ENCODE measurements around the gene DGAT2.
A peak's percentile ranks its signal among the peaks of the same experiment; 100 is the strongest.
"Not testable (repeated sequence)": the region's sequence is repeated elsewhere in the genome, so short reads cannot be mapped to it uniquely, and the experiment has no call there.

Gene DGAT2

DNA sequence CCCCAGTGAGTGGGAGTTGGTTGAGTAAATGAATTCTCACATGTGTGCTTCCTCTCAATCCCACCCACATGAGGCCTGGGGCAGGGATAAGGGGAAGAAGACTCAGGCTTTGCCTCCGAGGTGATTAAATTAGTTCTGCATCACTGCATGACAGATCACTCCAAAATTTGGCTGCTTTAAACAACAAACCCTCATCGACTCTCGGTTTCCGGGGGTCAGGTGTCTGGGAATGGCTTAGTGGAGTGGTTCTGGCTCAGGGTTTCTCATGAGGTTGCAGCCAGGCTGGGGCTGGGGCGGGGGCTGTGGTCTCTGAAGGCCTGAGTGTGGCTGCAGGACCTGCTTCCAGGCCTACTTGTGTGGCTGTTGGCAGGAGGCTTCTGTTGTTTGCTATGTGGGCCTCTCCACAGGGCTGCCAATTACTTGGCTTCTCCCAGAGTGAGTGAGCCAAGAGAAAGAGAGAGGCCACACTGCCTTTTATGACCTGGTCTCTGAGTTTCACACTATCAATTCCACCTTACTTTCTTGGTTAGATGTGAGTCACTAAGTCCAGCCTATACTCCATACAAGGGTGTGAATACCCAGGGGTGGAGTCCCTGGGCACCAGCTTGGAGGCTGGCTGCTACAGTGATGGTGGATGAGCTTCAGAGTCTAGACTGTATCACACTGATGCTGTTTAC lies 35.0 kb upstream of the DGAT2 start:
- TF ChIP-seq, protein P1, sequence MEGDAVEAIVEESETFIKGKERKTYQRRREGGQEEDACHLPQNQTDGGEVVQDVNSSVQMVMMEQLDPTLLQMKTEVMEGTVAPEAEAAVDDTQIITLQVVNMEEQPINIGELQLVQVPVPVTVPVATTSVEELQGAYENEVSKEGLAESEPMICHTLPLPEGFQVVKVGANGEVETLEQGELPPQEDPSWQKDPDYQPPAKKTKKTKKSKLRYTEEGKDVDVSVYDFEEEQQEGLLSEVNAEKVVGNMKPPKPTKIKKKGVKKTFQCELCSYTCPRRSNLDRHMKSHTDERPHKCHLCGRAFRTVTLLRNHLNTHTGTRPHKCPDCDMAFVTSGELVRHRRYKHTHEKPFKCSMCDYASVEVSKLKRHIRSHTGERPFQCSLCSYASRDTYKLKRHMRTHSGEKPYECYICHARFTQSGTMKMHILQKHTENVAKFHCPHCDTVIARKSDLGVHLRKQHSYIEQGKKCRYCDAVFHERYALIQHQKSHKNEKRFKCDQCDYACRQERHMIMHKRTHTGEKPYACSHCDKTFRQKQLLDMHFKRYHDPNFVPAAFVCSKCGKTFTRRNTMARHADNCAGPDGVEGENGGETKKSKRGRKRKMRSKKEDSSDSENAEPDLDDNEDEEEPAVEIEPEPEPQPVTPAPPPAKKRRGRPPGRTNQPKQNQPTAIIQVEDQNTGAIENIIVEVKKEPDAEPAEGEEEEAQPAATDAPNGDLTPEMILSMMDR (IDR thresholded peaks at IDR 0.05; ENCODE audit: unreplicated experiment in 3 of 3): no peak
- Mint-ChIP-seq H3K27ac (peak overlapping the region in 1 of 3 experiments; percentile 69), H3K36me3 (ENCODE audit: low read depth) (no peaks in the 10 kb centered on the region), H3K9me3 (no peaks in the 10 kb centered on the region), H3K4me1 (peaks cover 15% of the 10 kb centered on the region), H3K4me3 (no peak overlapping the region), H3K27me3 (ENCODE audit: low read depth) (peaks cover 15% of the 10 kb centered on the region)

- Mint-ChIP-seq H3K9me3 (peaks cover 3% of the 10 kb centered on the region), H3K27ac (no peak overlapping the region), H3K4me3 (no peak overlapping the region), H3K36me3 (ENCODE audit: low read depth) (no peaks in the 10 kb centered on the region), H3K4me1 (peaks cover 15% of the 10 kb centered on the region), H3K27me3 (ENCODE audit: low read depth) (peaks cover 15% of the 10 kb centered on the region)
- TF ChIP-seq, protein P1 (IDR thresholded peaks at IDR 0.05; ENCODE audit: unreplicated experiment in 3 of 3): no peak
These were observed 33.9 kb upstream of the DGAT2 start for GRCh38 chr11:75734491-75735180.

GRCh38 chr11:75735181-75735845 lies 33.3 kb upstream of the DGAT2 start:
- Mint-ChIP-seq H3K4me3 (no peak overlapping the region), H3K9me3 (peaks cover 3% of the 10 kb centered on the region), H3K36me3 (ENCODE audit: low read depth) (no peaks in the 10 kb centered on the region), H3K27me3 (ENCODE audit: low read depth) (peaks cover 10% of the 10 kb centered on the region), H3K4me1 (peaks cover 15% of the 10 kb centered on the region), H3K27ac (no peak overlapping the region)
- TF ChIP-seq, protein P1 (IDR thresholded peaks at IDR 0.05; ENCODE audit: unreplicated experiment in 3 of 3): no peak

- peaks cover 3% of the 10 kb centered on the region for H3K9me3 Mint-ChIP-seq
- H3K36me3 Mint-ChIP-seq (ENCODE audit: low read depth): no peaks in the 10 kb centered on the region
- H3K4me3 Mint-ChIP-seq: no peak overlapping the region
- TF ChIP-seq, protein P1 (IDR thresholded peaks at IDR 0.05; ENCODE audit: unreplicated experiment in 3 of 3): no peak
- no peak overlapping the region for H3K27ac Mint-ChIP-seq
- peaks cover 15% of the 10 kb centered on the region for H3K4me1 Mint-ChIP-seq
- H3K27me3 Mint-ChIP-seq (ENCODE audit: low read depth): peaks cover 3% of the 10 kb centered on the region
These were observed 31.3 kb upstream of the DGAT2 start for GRCh38 chr11:75737314-75737713.

- no peaks in the 10 kb centered on the region for H3K36me3 Mint-ChIP-seq (ENCODE audit: low read depth)
- H3K4me1 Mint-ChIP-seq: peaks cover 5% of the 10 kb centered on the region
- H3K4me3 Mint-ChIP-seq: no peak overlapping the region
- H3K27ac Mint-ChIP-seq: no peak overlapping the region
- H3K9me3 Mint-ChIP-seq: peaks cover 3% of the 10 kb centered on the region
- TF ChIP-seq, protein P1 (IDR thresholded peaks at IDR 0.05; ENCODE audit: unreplicated experiment in 3 of 3): no peak
- peaks cover 9% of the 10 kb centered on the region for H3K27me3 Mint-ChIP-seq (ENCODE audit: low read depth)
These were observed 27.9 kb upstream of the DGAT2 start for GRCh38 chr11:75740681-75741080.

GRCh38 chr11:75743159-75743558 lies 25.4 kb upstream of the DGAT2 start:
- not testable (repeated sequence) for H3K9me3 Mint-ChIP-seq; H3K27ac Mint-ChIP-seq; H3K4me1 Mint-ChIP-seq; H3K4me3 Mint-ChIP-seq; H3K36me3 Mint-ChIP-seq (ENCODE audit: low read depth); H3K27me3 Mint-ChIP-seq (ENCODE audit: low read depth)

All from nephron (organoid).